ENCODE measurements around the gene PPP1CA.

Gene PPP1CA

DNA sequence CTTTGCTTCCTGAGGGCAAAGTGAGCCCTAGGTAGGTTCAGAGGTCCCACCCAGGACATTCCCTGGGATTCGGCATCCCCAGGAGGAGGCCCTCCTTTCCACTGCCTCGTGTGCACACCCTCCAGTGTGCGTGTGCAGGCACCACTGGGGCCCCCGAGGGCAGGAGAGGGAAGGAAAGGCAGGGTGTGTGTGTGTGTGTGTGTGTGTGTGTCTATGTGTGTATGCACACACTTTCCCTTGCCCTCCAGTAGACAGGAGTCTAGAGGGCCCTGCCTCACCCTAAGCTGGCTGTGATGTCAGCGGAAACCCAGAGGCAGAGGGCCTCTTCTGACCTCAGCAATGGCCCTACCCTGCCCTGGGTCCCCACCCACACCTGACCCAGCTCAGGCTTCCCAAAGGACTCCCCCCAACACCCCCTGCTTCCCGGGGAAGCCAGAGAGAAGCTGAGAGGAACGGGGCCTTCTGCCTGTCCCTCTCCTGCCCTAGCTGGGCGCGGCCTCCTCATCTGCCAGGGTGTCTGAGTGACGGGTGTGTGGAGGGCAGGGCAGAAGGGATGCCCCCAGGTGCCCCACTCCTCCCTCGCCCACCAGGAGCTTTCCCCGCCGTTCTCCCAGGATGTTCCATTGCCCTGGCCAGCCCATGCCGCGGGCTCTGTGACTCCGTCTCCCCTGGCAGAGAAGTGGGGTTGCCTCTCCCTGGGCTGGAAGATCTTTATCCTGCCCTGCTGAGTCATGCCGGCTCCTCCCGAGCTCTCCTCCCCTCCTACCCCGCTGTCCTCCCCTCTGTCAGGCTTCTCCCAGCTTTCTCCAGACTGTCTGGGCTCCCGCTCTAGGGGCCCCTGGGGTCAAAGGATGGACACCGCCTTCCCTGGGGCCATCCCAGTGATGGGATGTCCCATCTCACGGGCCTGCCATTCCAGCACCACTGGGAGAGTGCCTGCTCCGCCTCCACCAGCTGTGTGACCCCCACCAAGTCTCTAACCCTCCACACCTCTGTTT lies 22.3 kb downstream of the PPP1CA start:
- DNase-seq, result no peak

DNA sequence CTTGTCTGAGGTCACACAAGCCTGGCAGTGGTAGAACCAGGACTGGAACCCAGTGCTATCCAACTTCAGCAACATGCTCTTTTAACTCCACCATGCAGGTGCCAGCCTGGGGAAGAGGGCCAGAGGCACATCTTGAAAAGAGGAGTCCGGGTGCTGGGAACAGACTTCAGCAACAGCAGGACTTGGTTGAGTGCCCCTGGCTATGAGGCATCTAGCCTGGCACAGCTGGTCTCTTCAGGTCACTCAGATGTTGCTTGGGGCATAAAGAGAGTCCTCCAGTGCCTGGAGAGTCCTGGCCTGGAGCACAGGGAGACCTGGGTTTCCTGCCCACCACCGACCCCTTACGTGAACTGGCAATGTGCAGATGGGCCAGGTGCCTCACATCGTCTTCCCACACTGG lies 23.1 kb downstream of the PPP1CA start:
- no peak for DNase-seq

DNA sequence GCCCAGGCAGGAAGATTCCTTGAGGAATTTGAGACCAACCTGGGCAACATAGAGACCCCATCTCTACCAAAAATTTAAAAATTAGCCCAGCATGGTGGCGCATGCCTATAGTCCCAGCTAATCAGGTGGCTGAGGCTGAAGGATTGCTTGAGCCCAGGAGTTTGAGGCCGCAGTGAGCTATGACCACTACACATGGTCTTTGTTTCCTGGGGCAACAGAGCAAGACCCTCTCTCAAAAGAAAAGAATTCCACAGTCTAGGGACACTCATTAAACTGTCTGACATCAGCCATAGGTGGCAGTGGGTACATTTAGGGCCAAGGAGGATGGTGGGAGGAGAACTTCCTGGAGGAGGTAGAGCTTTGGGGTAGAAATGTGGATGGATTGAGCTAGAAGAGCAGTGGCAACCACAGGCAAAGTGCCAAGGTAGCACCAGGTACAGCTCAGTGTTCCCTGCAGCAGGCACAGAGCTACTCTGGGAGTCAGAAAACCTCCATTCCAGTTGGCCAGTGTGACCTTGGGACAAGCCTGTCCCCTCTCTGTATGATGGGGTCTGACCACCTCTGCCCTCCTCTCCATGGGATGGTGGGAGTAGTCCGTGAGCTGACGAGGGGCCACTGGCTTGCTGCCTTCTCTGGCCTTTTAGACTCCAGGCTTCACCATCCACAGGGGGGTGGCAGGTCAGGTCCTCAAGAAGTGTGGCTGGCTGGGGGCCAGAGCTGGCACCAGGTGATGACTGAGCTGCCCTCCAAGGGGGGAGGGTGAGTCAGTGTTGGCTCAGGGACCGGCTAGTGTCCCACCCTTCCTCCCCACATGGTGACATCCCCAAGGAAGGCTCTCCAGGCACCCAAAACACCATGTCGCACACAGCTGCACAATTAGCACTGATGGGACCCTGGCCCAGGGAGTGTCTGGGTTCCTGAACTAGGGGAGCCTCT lies 24.5 kb downstream of the PPP1CA start:
- no peak for DNase-seq

DNA sequence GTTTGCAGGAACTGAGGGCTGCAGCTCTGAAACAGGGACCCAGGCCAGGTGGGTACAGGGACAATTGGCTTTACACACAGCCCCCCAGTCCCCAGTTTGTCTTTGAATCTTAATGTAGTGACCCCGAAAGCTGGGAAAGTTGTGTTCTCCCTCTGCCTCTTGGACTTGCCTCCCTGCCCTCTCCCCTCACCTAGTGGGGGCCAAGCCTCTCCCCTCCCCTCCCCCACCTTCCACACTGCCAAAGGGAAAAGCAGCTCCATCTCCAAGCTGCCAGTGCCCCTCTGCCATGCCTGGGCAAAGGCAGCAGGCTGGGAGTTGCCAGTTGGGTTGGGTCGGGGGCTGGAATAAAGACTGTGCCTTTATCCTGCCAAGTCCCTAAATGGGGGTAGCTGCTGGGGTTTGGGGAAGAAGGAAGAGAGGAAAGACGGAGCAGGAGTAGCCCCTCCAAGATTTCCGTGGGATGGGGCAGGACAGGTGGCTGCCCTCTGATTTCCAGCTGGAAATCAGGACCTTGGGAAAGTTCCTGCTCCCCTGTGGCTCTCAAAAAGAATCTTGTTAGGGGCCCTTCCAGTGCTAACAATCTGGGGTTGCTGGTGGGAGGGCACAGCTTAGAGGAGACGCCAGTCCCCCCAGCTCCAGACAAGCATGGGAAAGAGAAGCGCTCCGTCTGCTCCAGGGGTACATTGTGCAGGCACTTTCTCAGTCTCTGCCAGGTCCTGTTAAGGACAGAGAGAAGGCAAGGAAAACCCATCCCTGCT lies 25.4 kb downstream of the PPP1CA start:
- DNase-seq, result no peak

DNA sequence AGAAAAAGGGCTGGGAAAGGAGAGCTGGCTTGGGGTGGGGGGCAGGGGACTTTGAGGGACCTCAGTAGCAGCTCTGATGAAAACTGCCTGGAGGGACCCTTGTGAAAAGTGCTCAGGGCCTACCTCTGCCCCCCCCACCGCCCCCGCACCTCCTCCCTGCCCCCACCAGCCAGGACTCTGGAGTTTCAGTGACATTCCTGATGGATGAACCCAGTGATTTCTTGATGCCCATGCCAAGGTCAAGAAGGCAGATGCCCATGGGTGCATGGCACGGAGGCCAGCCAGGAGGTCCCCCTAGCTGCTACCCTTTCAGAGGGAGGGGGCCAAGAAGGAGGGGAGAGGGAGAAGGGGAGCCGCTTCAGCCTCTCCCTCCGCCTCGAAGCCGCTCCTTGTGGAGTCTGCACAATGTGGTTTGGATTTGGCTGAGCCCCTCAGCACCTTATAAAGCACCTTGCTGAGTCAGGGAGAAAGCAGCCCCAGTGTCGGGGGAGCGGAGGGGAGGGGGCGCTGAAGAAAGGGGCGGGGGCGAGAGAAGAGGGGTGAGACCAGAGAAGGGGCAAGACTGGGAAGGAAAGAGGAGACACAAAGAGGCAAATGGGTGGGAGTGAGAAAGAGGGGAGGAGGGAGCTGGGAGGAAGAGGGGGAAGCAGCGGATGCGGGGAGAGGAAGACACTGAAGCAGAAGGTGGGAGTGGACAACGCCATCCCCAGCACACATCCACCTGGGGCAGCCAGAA lies 26.2 kb downstream of the PPP1CA start:
- no peak for DNase-seq

DNA sequence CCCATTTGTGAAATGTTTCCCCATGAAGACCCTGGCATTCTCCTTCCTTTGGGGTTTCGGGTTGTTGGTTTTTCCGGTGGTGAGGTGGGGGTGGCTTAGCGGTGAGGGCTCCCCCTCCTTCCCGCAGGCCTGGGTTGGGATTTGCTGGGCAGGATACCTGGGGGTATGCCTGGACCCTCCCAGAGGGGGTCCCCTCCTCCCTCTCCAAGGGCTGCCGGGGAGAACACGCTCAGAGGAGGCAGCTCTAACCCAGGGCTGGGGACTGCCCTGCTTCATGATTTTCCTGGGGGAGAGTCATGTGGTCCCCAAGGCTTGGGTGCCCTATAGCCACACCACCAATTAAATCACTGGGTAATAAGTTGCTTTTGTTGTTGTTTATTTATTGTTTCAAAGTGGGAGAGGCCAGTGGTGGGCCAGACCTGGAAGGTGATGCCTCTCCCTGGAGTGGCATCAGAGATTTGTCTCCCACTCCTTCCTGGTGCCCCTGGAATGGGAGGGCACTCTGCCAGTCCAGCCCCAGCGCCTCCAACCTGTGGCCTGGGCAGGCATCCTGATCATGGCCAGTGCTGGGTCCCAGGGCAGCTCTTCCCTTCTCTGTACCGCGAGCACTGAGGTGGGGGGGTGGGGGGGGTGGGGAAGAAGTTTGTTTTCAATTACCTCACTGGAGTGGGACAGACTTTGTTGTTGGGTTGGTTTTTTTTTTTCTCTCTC lies 26.9 kb downstream of the PPP1CA start:
- DNase-seq, result no peak

DNA sequence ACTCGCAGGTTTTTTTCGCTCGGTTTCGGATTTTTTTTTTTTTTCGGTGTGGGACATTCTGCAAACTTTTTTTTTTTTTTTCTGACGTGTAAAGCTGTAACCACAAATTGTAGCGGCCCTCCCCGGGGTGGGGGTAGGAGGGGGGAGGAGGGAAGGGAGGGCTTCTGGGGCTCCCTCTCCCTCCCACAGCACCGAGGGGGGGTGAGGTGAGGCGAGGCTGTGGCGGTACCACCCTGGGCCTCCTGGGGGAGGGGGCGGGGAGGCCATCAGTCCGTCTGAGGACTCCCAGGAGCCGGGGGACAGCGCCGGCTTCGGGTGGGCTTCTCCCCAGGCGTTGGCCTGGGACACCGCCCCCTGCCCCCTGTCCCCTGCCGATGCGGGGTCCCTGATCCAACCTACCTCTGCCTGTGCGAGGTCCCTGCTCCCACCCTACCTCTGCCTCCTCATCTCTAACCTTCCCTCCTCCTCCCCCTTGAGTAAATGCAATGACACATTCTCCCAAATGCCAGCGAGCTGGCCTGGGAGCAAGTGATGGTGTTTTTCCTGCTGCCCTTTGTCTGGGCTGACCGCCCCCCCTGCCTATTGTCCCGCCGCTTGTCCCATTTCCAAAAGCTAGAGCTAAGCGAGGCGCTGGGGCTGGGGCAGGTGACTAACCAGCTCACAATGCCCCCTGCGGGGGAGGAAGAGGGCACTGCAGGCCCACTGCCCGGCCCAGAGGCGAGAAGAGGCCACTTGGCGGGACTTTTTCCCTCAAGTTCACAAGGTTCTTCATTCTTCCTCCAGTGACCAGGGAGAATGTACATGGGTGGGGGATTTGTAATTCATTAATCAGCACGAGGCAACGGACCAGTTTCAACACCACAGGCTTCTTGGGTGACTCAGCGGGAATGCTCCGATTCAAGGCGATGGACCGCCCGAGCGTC lies 27.7 kb downstream of the PPP1CA start:
- no peak for DNase-seq

DNA sequence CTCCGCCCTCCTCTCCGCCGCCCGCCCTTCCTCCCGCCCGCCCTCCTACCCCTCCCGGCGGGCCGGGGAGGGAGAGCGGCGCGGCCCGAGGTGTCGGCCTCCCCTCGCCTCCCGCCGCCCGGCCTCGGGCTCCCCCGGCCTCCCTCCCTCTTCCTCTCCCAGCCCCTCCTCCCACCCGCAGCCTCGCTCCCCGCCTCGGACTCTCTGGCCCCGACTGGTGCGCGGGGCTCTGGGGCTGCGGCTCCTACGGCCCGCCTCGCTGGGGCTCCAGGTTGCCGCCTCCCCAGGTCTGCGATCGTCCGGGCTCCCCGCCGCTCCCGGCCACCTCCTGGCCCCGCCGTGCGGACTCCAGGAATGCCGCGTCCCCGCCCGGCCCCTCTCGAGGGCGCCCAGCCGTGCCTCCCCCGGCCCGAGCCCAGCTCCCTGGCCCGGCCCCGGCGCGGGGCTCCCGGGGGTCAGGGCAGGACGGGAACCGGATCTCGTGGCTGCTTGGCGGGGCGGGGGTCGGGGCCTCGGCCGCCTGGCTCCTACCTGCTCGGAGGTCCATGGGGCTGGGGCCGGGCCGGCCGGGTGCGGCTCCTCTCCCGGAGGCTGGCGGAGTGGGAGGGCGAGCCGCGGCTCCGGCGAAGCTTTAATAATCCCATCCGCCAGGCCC lies 28.5 kb downstream of the PPP1CA start, which contains the start of gene CLCF1:
CLCF1 (minus strand) TSS at position 606 of the 655 bp plus-strand sequence; CDS start at position 547, 59 bp downstream.
- DNase-seq, result no peak

DNA sequence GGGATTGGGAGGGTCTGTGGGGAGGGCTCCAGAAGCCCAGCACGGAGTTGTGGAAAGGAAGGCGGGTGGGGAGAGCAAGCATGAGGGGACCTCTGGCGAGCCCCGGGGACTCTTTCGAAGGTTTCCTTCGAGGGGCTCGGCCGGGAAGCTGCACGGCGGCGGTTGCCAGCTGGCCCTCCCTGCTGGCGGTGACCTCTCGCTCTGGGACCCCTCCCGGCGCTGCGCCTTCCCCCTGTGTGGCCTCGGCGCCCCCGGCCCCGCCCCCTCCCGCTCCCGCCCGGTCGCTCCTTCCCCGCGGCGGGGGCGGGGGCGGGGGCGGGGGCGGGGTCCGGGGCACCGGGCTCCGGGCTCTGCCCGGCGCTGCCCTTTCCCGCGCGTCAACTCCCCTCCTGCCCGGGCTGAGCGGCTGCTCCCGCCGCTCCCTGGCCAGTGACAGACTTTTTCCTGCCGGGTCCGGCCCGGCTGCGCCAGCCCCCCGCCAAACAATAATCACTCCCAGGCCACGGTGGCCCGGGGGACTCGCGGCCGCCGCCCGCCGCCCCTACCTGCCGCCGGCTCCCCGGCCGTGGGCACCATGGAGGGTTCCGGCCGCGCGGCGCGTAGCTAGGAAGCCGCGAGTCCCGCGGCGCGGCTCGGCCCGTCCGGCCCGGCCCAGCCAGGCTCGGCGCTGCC lies 29.2 kb downstream of the PPP1CA start:
- DNase-seq, result no peak

DNA sequence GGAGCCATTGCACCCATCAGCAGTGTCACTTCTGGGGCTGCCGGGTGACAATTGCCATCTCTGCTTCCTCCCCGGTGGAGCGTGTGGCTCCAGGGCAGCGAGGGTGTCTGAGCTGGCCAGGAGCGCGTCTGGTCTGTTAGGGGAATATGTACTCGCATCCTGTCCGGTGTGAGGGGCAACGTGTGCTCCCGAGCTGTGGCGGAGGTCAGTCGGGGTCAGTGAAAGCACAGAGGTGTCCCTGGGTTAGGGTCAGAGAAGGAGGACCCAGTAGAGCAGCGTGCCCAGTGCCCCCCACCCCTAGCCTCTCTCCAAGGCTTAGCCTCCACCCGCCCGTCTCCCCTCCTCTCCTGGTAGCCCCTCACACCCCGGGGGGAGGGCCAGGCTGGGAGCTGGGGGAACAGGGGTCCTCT lies 29.7 kb downstream of the PPP1CA start:
- DNase-seq, result no peak

DNA sequence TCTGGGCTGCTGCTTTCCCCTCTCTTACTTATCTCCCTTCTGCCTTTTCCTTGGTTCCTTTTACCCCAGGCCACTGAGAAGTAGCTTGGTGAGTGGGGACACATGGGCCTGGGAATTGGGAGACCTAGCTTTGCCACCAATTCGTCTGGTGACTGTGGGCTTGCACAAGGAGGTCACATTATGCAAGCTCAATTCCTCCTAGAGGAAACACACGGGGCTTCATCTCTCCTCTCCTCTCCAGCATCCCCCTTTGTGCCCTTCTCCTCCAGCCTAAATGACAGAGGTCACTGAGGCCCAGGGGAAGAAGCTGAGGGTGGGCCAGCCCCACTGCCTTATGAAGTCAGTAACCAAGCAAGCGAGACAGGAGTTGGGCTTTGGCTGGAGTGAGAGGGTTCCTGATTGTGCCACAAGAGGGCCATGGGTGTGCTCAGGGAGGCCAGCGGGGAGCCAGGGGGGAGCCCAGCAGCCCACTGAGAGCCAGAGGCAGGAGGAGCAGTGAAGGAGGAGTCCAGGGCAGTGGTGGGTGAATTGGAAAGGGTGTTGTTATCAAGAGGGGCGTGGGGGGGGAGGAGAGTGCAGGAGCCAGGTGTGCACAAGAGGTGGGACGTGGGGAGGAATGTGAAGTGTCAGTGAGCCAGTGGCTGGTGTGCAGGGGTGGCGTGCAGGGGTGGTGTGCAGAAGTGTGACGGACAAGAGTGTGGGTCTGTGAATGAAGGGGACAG lies 30.3 kb downstream of the PPP1CA start:
- no peak for DNase-seq

DNA sequence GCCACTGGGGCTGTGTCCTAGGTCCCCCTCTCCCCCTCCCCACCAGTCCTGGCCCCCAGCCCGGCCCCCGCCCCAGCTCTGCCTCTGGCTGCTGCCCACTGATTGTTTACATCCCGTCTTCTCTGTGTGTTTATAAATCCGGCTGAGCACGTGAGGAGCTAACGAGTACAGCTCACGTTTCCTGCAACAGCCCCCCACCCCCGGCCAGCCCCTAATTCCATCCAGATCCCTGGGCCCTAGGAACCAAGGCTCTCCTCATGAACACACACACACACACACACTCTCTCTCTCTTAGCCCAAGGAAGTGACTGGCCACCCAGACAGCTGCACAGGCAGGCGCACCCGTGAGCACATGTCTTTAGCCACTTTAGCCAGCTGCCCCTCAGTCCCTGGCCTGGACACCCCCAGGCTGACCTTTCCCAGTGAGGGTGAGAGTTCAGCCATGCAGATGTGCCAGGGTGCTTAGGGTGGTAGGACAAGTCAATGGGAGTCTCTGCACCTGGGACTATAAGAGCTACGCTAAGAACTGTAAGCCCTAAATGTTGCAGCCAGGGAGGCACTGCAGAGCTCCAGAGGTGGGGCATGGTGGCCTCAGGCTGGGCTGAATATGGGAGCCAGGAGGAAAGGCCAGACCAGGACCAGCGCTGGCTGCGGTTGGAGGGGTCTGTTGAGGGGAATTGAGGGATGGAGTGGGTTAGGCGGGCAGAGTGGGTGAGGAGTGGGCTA lies 31.1 kb downstream of the PPP1CA start:
- DNase-seq, result peak; percentile 19

DNA sequence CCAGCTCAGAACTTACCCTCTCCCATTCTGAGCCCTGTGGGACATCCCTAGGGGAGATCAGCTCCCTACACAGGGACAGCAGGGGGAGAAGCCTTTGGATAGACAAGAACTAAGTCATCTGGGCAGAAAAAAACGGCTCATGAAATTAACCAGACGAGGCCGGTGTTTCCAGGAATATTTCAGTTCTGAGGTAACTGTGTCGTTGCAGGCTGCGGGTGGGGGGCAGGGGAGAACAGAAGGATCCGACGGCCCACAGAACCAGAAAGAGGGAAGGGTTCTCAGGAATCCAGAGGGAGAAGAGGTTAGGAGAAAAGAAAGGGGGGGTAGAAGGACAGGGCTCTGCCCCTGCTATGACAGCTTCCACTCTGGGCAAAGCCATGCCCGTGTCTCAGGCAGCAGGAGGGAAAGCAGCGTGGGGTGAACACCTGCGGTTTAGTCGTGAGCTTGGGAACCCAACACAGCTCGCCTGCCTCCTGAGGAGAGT lies 31.8 kb downstream of the PPP1CA start:
- no peak for DNase-seq

DNA sequence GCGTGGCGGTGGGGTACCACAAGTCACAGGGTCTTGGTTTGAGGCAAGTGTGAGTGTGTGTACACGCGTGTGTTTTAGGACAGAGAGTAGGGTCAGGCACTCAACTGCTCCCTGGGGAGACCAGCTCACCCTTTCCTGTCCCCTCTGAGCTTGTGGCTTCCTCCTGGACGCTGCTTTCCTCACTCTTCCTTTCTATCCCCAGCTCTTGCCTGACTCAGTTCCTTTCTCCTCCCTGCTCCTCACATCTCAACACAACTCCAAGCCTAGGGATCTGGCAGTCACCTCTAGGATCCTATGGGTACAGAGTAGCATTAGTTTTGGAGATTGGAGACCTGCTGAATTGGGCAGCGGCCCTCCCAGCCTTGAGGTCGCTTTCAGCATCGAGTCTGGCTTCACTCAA lies 32.4 kb downstream of the PPP1CA start:
- no peak for DNase-seq

DNA sequence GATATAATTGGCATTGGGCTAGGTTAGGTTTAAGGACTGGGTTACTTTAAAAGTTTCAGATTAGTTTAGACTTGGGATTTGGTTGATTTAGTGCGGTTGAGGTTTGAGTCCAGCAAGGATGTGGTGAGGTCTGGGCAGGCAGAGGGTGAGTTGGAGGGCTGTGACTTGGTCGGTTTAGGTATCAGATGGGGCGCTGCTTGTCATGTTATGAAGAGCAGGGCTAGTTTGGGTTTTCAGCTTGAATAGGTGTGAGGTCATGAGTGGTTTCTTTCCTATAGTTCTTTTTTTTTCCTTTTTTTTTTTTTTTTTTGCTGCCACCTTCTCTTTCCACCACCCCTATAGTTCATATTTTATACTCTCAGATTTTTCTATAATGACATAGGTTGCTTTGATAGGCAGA lies 33.0 kb downstream of the PPP1CA start:
- no peak for DNase-seq

DNA sequence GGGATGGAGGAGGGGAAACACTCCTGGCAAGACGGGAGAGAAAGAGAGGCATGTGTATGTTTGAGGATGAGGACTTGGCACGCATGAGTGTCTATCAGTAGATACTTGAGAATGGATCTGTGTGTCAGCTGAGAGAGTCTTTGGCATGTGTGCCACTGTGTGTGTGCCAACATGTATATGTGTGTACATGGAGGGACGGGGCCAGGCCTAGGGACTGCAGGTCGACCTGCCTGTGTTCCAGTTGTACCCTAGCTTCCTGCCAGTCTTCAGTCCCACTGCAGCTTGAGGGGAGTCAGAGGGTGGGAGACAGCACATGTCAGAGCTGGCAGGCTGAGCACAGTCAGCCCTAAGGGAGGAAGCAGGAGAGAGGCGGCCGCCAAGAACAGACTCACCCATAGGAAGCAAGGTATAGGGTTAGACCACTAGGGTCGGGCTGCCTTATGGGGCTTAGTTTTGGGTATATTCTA lies 33.9 kb downstream of the PPP1CA start:
- peak; percentile 22 for DNase-seq

Data from NCI-H1092 treated with DMSO at 0.1 percent for 48 hours (cell line).